ENCODE data around the gene TMEM229A.

DNA sequence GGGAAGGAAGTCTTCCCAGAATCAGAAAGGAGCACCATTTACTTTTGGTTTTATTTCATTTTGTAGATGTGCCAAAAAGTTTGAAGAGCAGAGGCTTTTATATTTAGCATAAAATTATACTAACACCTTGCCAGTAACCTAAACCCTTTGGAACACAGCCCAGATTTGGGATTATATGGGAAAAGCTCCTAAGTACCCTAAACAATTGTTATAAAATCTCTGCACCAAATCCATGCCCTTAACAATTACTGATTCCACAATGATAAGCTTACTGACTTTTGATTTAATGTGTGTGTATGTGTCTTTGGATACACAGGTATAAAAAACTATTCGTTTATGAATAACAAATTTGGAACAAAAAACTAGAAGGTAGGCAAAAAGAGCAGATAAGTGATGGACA, 39.0 kb upstream of the TMEM229A start:
- TF ChIP-seq, protein P1, sequence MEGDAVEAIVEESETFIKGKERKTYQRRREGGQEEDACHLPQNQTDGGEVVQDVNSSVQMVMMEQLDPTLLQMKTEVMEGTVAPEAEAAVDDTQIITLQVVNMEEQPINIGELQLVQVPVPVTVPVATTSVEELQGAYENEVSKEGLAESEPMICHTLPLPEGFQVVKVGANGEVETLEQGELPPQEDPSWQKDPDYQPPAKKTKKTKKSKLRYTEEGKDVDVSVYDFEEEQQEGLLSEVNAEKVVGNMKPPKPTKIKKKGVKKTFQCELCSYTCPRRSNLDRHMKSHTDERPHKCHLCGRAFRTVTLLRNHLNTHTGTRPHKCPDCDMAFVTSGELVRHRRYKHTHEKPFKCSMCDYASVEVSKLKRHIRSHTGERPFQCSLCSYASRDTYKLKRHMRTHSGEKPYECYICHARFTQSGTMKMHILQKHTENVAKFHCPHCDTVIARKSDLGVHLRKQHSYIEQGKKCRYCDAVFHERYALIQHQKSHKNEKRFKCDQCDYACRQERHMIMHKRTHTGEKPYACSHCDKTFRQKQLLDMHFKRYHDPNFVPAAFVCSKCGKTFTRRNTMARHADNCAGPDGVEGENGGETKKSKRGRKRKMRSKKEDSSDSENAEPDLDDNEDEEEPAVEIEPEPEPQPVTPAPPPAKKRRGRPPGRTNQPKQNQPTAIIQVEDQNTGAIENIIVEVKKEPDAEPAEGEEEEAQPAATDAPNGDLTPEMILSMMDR (conservative IDR thresholded peaks at IDR 0.05; ENCODE audit: low read length): no peak
- TF ChIP-seq EZH2phosphoT487 (IDR thresholded peaks at IDR 0.05; ENCODE audit: borderline replicate concordance): no peak
